Melanocyte of skin (primary cell): ENCODE measurements around the gene CATSPER2. TPM values are rescaled to one million over a fixed set of nuclear protein-coding genes. Genes with fewer than 3 reads are reported as not detected.

Experiments
- small RNA-seq, 2 donors: library from RNA; depleted of rRNA; stranded (forward); fragments of <200 nt; gene quantifications; one replicate each; pipeline ENCODE3, GENCODE V24; 2012
- total RNA-seq, 2 donors: library from RNA; depleted of rRNA; stranded (reverse); fragments of >200 nt; gene quantifications; 2 replicates each; pipeline ENCODE4 v1.2.3, GENCODE V29; 2012

The CATSPER2 gene
- 1 to 10 TPM in 1 of 2 donors, under 1 TPM in 1; 0.67 to 1.4 TPM for total RNA-seq

GRCh38 chr15:43648649-43649429 lies at the start of gene CATSPER2:
Gene CATSPER2 (minus strand): TSS chr15:43648844. CDS start chr15:43648061, 783 bp downstream.

DNA sequence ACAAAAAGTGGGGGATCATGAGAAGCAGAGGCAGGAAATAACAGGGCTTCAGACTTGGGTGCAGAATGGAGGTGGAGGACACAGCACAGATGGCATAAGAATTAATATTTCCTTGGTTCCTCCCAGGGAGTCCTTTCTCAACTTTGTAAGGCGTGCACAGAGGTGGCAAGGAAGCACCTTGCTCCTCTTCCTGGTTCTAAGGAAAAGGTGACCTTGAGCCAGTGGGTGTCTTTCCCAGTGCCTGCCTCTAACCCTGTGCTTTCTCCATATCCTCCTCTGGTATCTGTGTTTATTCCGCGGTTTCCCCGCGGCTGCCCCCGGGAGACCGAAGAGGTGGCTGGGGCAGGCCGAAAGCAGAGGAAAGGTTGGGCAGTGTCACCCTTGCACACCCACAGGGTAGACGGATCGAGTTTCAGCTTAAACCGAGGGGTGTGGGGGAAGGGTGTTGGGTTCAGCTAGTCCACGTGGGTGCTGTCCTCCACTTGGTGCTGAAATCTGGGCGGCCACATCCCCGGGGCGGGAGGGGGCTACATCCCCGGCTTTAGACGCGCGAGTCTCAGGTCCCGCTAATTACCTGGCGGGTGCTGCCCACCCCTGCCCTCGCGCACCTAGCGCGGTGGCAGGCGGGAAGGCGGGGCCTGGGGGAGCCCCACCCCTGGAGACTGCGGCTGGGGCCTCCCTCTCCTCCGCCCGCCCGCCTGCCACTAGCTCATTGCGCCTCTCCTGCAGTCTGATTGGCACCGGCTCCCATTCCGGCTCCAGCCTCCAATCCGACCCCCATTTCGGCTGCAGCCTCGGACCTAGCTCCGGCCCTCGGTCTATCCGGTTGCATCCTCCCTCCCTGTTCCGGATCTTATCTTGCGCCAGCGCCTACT lies 44.7 kb upstream of the CATSPER2 start, which contains the start of gene CKMT1A:
Gene CKMT1A (plus strand): TSS at position 712 of the 875 bp plus-strand sequence. CDS start 192 bp downstream, outside the sequence.

GRCh38 chr15:43618700-43619099 lies 29.9 kb downstream of the CATSPER2 start, which contains the start of gene STRC:
Gene STRC (minus strand): TSS chr15:43618800. CDS start chr15:43618722, 78 bp downstream.

DNA sequence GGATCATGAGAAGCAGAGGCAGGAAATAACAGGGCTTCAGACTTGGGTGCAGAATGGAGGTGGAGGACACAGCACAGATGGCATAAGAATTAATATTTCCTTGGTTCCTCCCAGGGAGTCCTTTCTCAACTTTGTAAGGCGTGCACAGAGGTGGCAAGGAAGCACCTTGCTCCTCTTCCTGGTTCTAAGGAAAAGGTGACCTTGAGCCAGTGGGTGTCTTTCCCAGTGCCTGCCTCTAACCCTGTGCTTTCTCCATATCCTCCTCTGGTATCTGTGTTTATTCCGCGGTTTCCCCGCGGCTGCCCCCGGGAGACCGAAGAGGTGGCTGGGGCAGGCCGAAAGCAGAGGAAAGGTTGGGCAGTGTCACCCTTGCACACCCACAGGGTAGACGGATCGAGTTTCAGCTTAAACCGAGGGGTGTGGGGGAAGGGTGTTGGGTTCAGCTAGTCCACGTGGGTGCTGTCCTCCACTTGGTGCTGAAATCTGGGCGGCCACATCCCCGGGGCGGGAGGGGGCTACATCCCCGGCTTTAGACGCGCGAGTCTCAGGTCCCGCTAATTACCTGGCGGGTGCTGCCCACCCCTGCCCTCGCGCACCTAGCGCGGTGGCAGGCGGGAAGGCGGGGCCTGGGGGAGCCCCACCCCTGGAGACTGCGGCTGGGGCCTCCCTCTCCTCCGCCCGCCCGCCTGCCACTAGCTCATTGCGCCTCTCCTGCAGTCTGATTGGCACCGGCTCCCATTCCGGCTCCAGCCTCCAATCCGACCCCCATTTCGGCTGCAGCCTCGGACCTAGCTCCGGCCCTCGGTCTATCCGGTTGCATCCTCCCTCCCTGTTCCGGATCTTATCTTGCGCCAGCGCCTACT lies 55.1 kb downstream of the CATSPER2 start, which contains the start of gene CKMT1B:
Gene CKMT1B (plus strand): TSS at position 700 of the 863 bp plus-strand sequence. CDS start 192 bp downstream, outside the sequence.

GRCh38 chr15:43589778-43590466 lies 58.7 kb downstream of the CATSPER2 start, which contains the start of gene PPIP5K1:
Gene PPIP5K1 (minus strand): TSS chr15:43590208. CDS start chr15:43584504, 5,704 bp downstream.

Small RNAs within 50 kb of the gene (small RNA-seq; reads per million reads assigned to genes)
- gene PDIA3P2 (0 reads per million in 2 donors), gene RNU6-554P (0 reads per million in 2 donors), gene RNU6-610P (0 reads per million in 2 donors)

Other genes with a start within 250 kb of the CATSPER2 start
- gene TP53BP1, start 155.7 kb downstream of the CATSPER2 start, total RNA-seq: 10 to 100 TPM; 43.0 to 43.6 TPM
- 1 to 10 TPM; 2.3 to 4.8 TPM for gene MAP1A, start 131.2 kb downstream of the CATSPER2 start, total RNA-seq
- 10 to 100 TPM; 13.0 to 18.2 TPM for gene PPIP5K1, start 58.6 kb downstream of the CATSPER2 start, total RNA-seq
- not detected for gene CKMT1B, start 54.8 kb downstream of the CATSPER2 start, total RNA-seq
- under 1 TPM in 1 of 2 donors, not detected in 1; 0.69 TPM for gene STRC, start 30.0 kb downstream of the CATSPER2 start, total RNA-seq
- gene CKMT1A, start 45.0 kb upstream of the CATSPER2 start, total RNA-seq: not detected
- gene PDIA3, start 97.6 kb upstream of the CATSPER2 start, total RNA-seq: 100 to 1,000 TPM in 1 of 2 donors, 10 to 100 TPM in 1; 81.6 to 126 TPM
- 1 to 10 TPM; 1.7 to 2.0 TPM for gene ELL3, start 128.1 kb upstream of the CATSPER2 start, total RNA-seq
- gene SERF2, start 143.5 kb upstream of the CATSPER2 start, total RNA-seq: 100 to 1,000 TPM; 235 to 259 TPM
- under 1 TPM in 1 of 2 donors, not detected in 1; under 0.01 TPM for gene SERINC4, start 151.4 kb upstream of the CATSPER2 start, total RNA-seq
- 1 to 10 TPM; 3.4 to 6.0 TPM for gene HYPK, start 151.8 kb upstream of the CATSPER2 start, total RNA-seq
- gene MFAP1, start 175.8 kb upstream of the CATSPER2 start, total RNA-seq: 10 to 100 TPM; 16.5 to 26.6 TPM
- gene WDR76, start 178.2 kb upstream of the CATSPER2 start, total RNA-seq: 10 to 100 TPM in 1 of 2 donors, 1 to 10 TPM in 1; 7.9 to 20.6 TPM